HTERT RPE-1 (cell line): ENCODE data around the gene G6PD.
"Not testable (repeated sequence)": the region's sequence is repeated elsewhere in the genome, so short reads cannot be mapped to it uniquely, and the experiment has no call there.

Experiments
- in situ Hi-C: fragments of 300-500 bp; cut with MboI; formaldehyde crosslinking; loops from 4 replicates; pipeline ENCODE4 v1.14.3; 2020; ENCODE audit warnings: low sequenced_read_pairs

The G6PD gene

DNA sequence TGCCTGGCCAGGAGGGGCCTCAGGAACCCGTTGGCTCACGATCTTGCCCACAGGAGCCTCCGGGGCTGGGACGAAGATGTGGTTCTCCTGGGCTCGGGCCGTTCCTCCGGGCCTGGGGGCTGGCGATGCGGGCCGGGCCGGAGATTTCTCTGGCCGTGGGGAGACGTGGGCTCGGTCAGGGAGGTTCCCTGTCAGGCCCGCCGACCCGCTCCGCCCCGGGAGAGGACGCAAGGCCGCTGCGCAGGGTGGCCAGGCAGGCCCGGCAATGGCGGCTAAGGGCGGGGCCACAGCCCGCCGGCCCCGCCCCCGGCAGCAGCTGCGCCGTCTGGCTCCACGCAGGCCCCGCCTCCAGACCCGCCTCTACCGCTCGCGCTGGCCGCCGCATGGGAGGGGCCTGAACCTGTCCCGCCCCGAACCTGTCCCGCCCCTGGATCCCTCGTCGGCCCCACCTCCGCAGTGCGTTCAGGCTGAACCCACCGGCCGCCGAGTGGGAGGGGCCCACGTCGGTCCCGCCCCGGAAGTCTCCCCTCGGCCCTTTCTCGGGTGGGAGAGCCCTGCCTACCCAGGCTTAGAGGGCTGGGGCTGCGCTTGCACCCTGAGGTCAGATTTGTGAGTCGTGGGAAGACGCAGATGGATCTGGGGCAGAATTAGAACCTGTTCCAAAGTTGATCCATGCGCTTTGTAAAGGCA, 30.5 kb downstream of the G6PD start, which contains the start of gene FAM3A:
Gene FAM3A (minus strand): TSS at position 267 of the 690 bp plus-strand sequence. CDS start 460 bp downstream, outside the sequence.
- in situ Hi-C loops = no loop called here

DNA sequence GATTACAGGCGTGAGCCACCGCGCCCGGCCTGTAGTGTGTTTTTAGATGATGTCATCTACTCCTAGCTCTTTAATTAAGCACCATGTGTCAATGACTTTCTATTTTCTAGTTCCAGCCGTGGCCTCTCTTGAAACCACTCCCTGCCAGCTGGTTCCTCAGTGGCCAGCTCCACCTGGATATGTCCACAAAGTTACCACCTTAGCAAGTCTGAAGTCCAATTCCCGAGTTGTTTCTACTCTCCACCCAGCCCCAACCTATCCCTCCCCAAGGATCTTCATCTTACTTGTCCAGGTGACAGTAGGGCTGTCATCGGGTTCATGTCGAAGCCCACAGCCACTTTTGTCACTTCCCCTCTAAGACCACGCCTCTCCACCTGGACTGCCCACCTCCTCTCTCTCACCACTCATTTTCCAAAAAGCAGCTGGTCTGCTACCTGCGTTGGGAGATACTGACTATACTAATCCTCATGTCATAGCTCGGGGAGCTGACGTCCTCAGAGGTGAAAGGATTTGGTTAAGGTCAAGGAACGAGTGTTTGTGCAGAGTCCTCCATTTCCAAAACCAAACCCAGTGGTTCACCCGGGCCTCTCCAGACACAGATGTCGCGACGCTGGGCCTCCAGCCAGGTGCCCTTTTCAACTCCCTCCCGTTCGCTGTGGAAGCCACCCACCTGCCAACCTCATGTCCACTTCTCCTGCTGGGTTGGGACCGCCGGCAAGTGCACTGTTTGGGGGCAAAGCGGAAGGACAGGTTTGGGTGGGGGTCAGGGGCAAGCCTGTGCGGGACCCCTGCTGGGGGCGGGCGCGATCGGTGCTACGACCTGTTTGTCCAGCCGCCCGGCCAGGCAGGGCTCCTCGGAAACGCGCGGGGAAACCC, 31.3 kb downstream of the G6PD start:
- in situ Hi-C loops = no loop called here

DNA sequence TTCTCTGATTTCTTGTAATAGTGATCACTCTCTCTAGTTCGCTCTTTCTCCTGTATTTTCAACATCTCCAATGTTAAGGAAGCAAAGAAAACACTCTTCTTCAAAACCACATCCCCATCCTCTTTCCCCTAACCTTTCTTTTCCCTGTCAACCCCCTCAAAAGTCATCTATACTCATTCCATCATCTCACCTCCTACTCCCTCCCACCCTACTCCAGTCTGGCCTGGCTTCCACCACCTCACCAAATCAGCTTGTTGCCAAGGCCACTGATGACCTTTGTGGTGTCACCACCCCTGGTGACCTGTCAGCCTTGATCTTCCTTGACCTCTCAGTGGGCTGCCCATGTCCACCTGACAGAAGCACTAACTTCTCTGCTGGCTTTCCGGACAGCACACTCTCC, 32.9 kb downstream of the G6PD start:
- in situ Hi-C loops = no loop called here

DNA sequence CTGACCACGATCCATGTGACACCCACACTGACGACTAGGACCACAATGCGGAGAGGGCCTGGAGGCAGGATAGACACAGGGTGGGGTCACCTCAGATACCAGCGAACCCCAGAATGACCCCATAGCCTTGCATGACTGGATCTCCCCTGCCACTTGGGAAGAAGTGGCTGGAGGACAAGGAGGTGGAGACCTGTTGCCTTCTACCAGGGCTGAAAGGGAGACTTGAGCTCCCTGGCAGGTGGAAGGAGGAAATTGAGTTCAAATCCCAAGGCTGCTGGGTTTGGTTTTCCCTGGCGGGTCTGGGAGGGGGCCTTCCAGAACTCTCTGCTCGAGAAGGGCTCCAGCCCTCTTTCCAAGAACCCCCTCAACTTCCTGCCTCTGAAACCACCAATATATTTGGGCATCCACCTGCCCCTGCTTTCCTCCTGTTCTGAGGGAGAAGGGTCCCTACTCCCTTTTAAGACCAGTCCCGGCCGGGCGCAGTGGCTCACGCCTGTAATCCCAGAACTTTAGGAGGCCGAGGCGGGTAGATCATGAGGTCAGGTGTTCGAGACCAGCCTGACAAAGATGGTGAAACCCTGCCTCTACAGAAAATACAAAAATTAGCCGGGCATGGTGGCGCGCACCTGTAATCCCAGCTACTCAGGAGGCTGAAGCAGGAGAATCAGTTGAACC, 33.6 kb downstream of the G6PD start:
- in situ Hi-C loops = no loop called here

DNA sequence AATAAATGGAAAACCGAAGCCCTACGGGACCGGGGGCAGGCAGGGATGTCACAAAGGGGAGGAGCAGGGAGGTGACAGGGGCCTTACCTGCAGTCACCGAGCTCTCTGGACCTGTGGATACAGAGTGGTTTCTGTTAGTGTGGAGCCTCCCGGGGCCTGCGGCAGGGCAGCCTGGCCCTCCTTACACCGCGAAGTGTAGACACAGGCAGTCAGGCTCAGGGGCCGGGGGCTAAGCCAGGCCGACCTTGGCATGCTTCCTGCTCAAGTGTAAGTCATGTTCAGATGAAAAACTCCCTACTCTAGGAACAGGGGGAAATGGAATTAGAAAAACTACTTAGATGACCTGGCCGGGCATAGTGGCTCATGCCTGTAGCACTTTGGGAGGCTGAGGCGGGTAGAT, 34.9 kb downstream of the G6PD start:
- in situ Hi-C loops = no loop called here

DNA sequence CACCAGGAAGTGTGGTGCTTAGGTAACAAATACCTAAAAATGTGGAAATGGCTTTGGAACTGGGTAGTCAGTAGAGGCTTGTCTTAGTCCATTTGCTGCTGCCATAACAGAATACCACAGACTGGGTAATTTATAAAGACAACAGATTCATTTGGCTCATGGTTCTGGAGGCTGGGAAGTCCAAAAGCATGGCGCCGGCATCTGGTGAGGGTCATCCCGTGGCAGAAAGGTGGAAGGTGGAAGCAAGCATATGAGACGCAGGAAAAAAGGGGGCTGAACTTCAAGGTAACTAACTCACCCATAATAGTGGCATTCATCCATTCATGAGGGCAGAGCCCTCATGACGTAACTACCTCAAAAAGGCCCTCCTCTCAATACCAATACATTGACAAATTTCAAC, 37.2 kb downstream of the G6PD start:
- in situ Hi-C loops = no loop called here

DNA sequence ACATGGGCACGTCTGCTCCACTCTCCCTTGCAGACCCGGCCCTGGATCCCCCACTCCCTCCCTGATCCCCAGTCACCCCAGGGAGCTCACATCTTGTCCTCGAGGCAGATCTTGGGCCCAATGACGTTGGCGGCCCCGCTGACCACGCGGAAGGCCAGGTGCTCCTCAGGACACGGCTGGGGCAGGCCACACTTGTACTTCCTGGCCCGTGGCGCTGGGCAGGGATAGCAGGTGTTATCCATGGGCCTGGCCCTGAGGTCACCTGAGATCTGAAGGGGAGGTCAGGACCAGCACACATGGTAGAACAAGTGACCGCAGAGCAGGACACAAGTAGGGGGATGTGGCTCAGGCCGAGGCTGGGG, 38.3 kb downstream of the G6PD start:
- in situ Hi-C loops = no loop called here

DNA sequence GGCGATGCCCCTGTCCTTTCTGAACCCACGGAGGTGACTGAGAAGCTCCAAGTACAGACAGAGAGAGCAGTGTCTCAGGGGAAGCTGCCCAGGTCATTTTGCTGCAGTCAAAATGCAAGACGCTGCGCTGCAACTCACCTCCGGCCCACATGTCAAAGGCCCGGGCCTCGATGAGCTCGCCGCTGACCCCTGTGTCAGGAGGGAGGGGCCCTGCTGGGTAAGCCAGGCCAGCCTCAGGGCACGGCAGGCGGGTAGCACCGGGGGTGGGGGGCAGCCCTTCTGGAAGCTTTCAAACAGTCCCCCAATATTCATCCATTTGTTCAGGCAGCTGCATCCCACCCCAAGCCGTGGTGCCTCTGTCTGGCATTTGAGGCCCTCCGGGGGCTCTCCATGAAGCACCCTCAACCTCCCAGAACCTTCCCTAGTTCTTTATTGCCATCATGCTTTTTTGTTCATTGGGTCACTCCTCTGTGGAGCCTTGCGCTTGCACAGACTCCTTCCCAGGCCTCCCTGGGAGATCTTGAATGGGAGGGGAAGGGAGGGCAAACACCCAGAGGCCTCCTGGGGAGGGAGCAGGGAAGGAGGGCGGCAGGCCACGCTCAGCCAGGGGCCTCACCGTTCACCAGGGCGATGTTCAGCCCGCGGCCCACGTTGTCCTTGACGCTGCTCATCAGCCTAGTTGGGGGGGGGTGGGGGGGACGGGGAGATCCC, 38.8 kb downstream of the G6PD start:
- in situ Hi-C loops = no loop called here

DNA sequence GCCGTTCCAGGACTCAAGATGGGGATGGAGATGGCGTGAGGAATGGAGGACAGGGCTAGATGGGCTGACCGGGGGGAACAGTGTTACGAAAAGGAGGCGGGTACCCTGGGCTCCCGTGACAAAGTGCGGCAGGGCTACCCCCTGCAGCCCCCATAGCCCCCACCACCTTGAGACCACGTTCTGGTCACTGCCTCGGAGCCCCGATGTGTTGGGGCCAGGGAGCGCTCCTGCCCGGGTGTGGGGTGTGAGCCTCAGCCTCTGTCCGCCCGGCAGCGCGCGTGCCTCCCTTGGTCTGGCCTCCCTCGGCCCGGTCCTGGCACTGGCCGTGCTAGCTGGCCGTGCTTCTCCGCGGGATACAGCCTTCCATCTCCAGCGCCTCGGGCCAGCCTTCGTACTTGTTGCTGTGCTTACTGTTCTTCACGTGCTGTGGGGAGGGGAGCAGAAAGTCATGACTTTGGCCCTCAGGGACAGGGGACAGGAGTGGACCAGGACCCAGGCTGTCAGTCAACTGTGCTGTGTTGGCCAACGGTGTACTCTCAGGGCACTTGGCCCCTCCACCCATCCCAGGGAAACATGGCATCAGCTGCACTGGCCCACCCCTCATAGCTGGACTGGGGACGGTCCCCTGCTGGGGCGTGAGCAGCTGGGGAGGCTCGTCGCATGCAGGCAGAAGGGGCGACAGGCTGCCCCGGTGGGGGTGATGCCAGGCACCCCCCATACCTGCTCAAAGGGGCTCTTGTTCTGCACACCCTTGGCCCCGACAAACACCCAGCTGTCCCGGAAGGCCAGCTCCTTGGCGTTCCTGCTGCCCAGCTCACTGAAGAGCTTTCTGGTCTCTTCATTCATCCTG, 39.9 kb downstream of the G6PD start:
- in situ Hi-C loops = no loop called here

DNA sequence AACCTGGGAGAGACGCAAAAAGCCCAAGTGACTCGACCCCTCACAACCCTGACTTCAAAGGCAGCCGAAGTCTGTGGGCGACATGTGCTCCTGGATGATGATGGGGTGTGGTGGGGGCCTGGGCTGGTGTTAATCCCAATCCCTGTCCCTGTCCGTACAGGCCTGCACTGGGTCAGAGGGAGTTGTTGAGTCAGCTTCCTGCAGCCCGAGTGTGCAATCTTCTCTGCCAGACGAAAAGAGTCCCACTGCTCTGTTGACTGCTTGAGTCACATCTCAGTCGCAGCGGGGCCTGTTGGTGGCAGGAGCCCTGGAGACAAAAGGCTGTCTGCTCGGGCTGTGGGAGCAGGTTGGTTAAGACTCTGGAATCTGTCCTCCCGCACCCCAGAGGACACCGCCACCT, 40.9 kb downstream of the G6PD start:
- in situ Hi-C loops = no loop called here

DNA sequence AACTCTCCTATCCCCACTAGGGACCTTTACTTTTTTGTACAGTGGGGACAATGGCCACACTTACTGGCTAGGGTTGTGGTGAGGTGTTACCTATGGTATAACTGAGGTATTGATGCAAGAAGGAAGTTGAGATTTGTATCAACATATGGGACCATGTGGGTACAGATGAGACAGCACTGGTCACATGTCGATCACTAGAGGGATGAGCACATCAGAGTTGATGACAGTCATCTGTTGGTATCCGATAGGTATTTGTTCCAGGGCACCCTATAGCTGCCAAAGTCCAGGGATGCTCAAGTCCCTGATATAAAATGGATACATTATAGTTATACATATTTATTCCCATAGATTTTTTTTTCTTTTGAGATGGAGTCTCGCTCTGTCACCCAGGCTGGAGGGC, 43.7 kb downstream of the G6PD start:
- in situ Hi-C loops = no loop called here

DNA sequence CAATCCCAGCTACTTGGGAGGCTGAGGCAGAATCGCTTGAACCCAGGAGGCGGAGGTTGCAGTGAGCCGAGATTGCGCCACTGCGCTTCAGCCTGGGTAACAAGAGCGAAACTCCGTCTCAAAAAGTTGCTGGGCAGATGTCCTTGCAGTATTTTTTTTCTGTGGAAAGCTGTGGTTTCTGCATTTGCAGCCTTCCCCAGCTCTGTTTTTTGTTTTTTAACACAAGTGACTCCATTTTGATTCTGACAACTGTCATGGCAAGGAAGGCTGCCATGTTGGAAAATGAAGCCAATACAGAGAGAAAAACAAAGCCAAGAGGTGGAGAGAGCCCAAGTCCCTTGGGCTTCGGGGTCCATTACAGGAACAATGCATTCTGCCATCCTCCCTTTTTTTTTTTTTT, 44.5 kb downstream of the G6PD start:
- in situ Hi-C loops = no loop called here

DNA sequence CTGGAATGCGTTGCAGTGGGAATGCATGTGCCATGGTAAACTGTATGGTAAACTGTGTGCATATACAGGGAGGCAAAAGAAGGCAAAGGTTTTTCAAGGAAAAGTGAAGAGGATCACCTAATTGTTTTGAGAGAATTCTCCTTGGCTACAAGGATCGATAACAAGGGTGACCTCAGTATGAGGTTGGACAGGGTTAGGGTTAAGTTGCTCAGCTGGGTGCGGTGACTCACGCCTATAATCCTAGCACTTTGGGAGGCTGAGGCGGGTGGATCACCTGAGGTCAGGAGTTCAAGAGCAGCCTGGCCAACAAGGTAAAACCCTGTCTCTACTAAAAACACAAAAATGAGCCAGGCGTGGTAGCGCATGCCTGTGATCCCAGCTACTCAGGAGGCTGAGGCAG, 45.2 kb downstream of the G6PD start:
- in situ Hi-C loops = not testable (repeated sequence)

DNA sequence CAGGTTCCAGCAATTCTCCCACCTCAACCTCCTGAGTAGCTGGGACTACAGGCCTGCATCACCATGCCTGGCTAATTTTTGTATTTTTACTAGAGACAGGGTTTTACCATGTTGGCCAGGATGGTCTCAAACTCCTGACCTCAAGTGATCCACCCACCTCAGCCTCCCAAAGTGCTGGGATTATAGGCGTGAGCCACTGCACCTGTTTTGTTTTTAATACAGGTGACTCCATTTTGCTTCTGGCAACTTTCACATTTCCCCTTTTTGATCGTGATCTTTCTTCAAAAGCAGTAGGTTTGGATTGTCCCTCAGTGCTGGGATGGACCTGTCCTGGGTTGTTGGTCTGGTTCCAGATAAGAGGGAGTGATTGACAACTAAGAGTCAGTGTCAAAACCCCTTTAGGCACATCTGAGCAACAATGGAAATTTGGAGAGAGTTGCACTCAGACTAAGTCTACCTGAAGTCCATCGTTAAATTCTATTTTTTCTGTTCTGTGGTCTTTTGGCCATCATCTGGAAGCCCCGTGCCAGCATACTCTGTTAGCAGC, 50.0 kb downstream of the G6PD start:
- in situ Hi-C loops = not testable (repeated sequence)

DNA sequence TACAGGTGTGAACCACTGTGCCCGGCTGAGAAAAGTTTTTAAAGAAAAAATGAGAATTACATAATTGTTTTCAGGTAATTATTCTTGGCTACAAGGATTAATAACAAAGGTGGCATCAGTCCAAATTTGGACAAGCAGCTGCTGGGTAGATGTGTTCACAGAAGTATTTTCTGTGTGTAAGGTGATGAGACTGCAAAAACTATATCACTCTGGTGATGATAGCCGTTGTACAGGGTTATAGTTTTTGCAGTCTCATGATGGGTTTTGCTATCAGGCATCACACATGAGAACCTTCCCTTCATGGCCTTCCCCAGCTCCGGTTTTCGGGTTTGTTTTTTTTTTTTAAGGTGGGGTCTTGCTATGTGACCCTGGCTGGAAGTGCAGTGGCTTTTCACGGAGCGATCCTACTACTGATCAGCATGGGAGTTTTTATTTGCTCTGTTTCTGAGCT, 51.1 kb downstream of the G6PD start:
- in situ Hi-C loops = no loop called here

DNA sequence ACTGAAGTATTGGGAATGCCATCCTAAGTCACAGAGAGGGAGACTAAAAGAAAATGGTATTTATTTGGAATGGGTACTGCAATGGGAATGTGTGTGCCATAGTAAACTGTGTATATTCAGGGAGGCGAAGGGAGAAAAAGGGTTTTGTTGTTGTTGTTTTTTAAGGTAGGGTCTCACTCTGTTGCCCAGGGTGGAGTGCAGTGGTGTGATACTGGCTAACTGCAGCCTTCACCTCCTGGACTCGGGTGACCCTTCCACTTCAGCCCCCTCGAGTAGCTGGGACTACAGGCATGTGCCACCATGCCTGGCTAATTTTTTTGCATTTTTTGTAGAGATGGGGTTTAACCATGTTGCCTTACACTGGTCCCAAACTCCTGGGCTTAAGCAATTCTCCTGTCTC, 51.9 kb downstream of the G6PD start:
- in situ Hi-C loops = no loop called here

DNA sequence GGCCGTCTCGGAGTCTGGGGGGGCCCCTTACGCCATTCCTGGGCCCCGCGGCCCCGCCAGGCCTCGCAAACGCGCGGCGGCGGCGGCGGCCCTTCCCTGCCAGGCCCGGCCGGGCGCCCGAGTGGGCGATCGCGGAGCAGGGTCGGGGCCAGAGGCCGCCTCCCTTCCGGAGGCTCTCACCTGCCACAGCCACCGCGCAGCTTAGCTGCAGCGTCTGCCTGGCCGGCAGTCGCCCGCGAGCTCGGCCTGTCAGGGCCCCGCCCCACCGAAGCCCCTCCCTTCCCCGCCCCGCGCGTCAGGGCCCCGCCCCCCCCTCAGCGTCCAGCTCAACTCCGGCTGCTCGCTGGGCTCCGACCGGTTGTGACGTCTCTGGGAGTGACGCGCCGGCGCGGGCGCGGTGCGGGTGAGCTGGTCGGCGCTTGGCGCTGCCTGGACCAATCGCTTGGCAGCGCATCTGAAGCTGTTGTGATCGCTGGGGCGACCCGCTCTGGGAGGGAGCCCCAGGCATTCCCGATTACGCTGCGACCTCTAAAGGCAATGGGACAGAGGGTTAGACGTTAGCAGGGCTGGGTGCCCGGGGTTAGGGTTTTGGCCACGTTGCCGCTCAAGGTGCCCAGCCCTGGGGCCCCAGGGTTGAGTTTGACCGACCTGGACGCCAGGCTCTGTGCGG, 56.1 kb downstream of the G6PD start, which contains the start of gene SLC10A3:
Gene SLC10A3 (minus strand): TSS at position 216 of the 670 bp plus-strand sequence. CDS start 1,689 bp downstream, outside the sequence.
- in situ Hi-C loops = no loop called here

DNA sequence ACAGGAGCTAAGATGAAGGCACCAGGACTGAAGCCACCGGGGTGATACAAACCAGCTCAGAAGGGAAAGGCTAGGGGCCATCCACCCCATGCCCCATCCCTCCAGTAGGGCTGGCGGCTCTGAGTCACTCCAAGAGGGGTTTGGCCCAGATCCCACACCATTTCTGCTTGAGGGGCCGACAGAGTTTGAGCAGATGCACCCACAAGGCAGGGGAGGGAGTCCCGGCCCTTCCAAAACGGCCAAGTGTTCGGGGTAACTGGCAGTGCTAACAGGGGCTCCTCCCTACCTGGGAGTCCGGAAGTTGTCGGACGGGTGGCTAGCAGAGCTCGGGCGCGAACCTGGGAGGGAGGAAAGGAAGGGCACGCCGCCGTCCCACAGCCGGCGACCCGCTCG, 56.6 kb downstream of the G6PD start:
- in situ Hi-C loops = no loop called here

DNA sequence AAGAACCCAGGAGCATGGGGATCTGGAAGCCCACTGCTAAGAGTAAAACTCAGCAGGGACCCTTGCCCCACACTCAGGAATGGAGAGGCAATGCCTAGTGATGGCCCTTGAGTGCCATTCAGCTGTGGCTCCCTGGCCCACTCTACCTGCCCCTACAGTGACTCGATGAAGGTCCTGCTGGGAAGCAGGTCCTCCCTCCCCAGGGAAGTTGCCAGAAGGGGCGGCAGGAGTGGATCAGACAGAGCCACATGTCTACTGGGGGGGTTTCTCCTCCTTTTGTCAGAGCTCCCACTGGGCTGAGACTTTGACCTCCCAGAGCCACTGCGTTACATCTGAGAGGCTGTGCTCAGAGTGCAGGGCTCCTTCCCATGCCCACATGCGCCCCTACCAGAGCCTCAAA, 57.5 kb downstream of the G6PD start:
- in situ Hi-C loops = no loop called here
